Adrenal gland (tissue), 12 donors: ENCODE measurements around the gene SNAP25. TPM values are rescaled to one million over a fixed set of nuclear protein-coding genes. Genes with fewer than 3 reads are reported as not detected.

Source experiments
- DNase-seq, 7 donors: peaks; one replicate each; pipeline ENCODE4 v3.0.0-alpha.2; 2019 to 2020
- H3K27ac ChIP-seq, 5 donors: fragments of 200-600 bp; sonication (generic) in 4 of 5; 1 replicate in 3 of 5; 2 replicates in 2 of 5; pipeline versions ENCODE4 v1.5.1 to v1.8.0; 2016 to 2020; ENCODE audit warnings: mild to moderate bottlenecking in 1 of 5
- H3K27me3 ChIP-seq: fragments of 200-600 bp; 2 replicates; pipeline ENCODE4 v1.8.0; 2021
- H3K36me3 ChIP-seq, 2 donors: fragments of 200-600 bp; replicated peaks in 1 of 2; 1 replicate in 1 of 2; 2 replicates in 1 of 2; pipeline versions ENCODE4 v1.5.1 to v1.8.0; 2018 to 2022
- H3K4me1 ChIP-seq, 2 donors: fragments of 200-600 bp; replicated peaks in 1 of 2; 1 replicate in 1 of 2; 2 replicates in 1 of 2; pipeline versions ENCODE4 v1.5.1 to v1.8.0; 2018 to 2021
- H3K4me3 ChIP-seq, 4 donors: fragments of 200-600 bp; sonication (generic) in 3 of 4; one replicate each; pipeline ENCODE4 v1.5.1; 2016 to 2018
- H3K9me3 ChIP-seq, 3 donors: fragments of 200-600 bp; sonication (generic) in 1 of 3; replicated peaks in 1 of 3; 1 replicate in 2 of 3; 2 replicates in 1 of 3; pipeline versions ENCODE4 v1.5.1 to v1.8.0; 2016 to 2021
- POLR2A ChIP-seq, 2 donors: fragments of 450-650 bp; IDR thresholded peaks; one replicate each; pipeline ENCODE4 v1.6.1; 2017; ENCODE audit warnings: antibody characterized with exemption in 2 of 2, mild to moderate bottlenecking in 2 of 2, moderate library complexity in 1 of 2
- WGBS, 4 donors: extraction: QIAGEN DNeasy Blood & Tissue Kit in 2 of 4; methylation state at CpG; one replicate each; pipeline versions ENCODE4 v1.1.5 to v1.1.7; 2013 to 2017; 5-methylcytosine and 5-hydroxymethylcytosine counted together
- intact Hi-C, 2 donors: fragments of 100-400 bp; cut with DNase I; formaldehyde crosslinking; loops; one replicate each; pipeline versions ENCODE4 v1.14.1 to v1.15.0; 2022 to 2023
- polyA plus RNA-seq, 3 donors: library from polyadenylated mRNA; stranded (reverse); fragments of 200-250 nt in 2 of 3; fragments of 350-450 nt in 1 of 3; fragmentation: Illumina TruSeq in 1 of 3; extraction: RNeasy Lipid Tissue Mini Kit (QIAGEN cat#74804) in 1 of 3; gene quantifications; one replicate each; pipeline ENCODE4 v1.2.3, GENCODE V29; 2013 to 2014
- total RNA-seq, 9 donors: library from RNA; depleted of rRNA in 4 of 9; stranded (reverse); fragments of >200 nt in 4 of 9; fragments of 120-200 nt in 1 of 9; fragmentation: NEBNext Ultra II Directional in 1 of 9; extraction: Animal tissue kit (Norgen Biotek cat#: 25700) in 1 of 9; gene quantifications; one replicate each; pipeline versions ENCODE4 v1.1.0 to v1.2.4, GENCODE V29; 2013 to 2023
- TF ChIP-seq, protein P1 (sequence below), 6 experiments: fragments of 450-650 bp in 4 of 6; fragments of 200-600 bp in 2 of 6; sonication (generic) in 1 of 6; IDR thresholded peaks; 1 replicate in 5 of 6; 2 replicates in 1 of 6; pipeline versions ENCODE4 v1.5.1 to v1.8.0; 2016 to 2021; ENCODE audit warnings: antibody characterized with exemption in 6 of 6, mild to moderate bottlenecking in 2 of 6, moderate library complexity in 1 of 6
- donor health status: healthy with polysubstance abuse.
- donor health status: Bipolar disorder and iron deficiency.
- donor health status: DM: yes; HTN: yes; CAD: no.
- donor health status: DM: no; HTN: no; CAD: no.
- donor health status: DM: no; HTN: no; CAD: no.
- donor health status: DM: yes; HTN: yes; CAD: no.

Gene SNAP25
- total and polyA plus RNA-seq, 12 donors: 1.0 to 35.9 (median 11.8) TPM; not detected in 1

GRCh38 chr20:10270630-10271029 lies 52.0 kb downstream of the SNAP25 start:
- H3K4me3 ChIP-seq: no peak overlapping the region
- H3K27me3 ChIP-seq: no peaks in the 10 kb centered on the region
- no peak for DNase-seq
- intact Hi-C loops: no loop called here
- H3K9me3 ChIP-seq: no peaks in the 10 kb centered on the region
- no peaks in the 10 kb centered on the region for H3K36me3 ChIP-seq
- no peaks in the 10 kb centered on the region for H3K4me1 ChIP-seq
- H3K27ac ChIP-seq: no peak overlapping the region
- TF ChIP-seq, protein P1, sequence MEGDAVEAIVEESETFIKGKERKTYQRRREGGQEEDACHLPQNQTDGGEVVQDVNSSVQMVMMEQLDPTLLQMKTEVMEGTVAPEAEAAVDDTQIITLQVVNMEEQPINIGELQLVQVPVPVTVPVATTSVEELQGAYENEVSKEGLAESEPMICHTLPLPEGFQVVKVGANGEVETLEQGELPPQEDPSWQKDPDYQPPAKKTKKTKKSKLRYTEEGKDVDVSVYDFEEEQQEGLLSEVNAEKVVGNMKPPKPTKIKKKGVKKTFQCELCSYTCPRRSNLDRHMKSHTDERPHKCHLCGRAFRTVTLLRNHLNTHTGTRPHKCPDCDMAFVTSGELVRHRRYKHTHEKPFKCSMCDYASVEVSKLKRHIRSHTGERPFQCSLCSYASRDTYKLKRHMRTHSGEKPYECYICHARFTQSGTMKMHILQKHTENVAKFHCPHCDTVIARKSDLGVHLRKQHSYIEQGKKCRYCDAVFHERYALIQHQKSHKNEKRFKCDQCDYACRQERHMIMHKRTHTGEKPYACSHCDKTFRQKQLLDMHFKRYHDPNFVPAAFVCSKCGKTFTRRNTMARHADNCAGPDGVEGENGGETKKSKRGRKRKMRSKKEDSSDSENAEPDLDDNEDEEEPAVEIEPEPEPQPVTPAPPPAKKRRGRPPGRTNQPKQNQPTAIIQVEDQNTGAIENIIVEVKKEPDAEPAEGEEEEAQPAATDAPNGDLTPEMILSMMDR (IDR thresholded peaks at IDR 0.05): no peak
- TF ChIP-seq POLR2A (IDR thresholded peaks at IDR 0.05): no peak

DNA sequence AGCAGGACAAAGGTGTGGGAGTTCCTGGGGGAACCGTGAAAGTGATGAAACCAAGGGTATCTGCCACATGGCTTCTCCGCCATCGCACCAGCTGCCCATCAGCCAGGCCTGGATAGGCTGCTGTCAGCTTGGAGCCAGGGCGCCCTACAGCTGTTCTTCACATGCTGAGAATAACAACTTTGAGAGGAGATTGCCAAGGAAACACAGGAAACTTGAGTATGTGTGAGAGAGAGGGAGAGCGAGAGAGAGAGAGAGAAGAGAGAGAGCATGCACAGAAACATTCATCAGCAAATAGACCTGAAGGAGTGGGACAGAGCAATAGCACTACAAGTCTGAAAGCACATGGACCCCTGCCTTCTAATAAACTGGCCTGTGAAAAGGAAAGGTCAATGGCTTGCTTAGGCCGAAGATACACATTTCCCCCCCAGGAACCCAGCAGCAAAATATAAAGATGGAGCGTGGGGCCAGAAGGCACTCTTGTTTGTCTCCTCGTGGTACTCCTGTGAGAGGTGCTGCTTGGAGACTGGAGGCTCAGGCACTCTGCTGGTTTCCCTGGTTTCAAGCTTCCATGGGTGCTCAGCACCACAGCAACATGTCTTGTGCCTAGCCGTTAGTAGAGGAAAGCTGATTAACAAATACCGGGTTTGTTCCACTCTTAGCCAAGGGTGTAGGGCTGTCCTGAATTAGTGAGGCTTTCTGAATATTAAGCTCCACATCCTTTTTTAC lies 53.0 kb downstream of the SNAP25 start:
- no peak for DNase-seq
- WGBS, 4 donors: 86 to 89% (median 88%) methylated on average over 10 of the region's 10 CpGs
- intact Hi-C loops: no loop called here
- Histone ChIP-seq H3K27ac (no peak overlapping the region), H3K9me3 (no peaks in the 10 kb centered on the region), H3K4me3 (no peak overlapping the region), H3K4me1 (no peaks in the 10 kb centered on the region), H3K27me3 (no peaks in the 10 kb centered on the region), H3K36me3 (no peaks in the 10 kb centered on the region)
- TF ChIP-seq, protein P1 (IDR thresholded peaks at IDR 0.05): no peak
- TF ChIP-seq POLR2A (IDR thresholded peaks at IDR 0.05): no peak

DNA sequence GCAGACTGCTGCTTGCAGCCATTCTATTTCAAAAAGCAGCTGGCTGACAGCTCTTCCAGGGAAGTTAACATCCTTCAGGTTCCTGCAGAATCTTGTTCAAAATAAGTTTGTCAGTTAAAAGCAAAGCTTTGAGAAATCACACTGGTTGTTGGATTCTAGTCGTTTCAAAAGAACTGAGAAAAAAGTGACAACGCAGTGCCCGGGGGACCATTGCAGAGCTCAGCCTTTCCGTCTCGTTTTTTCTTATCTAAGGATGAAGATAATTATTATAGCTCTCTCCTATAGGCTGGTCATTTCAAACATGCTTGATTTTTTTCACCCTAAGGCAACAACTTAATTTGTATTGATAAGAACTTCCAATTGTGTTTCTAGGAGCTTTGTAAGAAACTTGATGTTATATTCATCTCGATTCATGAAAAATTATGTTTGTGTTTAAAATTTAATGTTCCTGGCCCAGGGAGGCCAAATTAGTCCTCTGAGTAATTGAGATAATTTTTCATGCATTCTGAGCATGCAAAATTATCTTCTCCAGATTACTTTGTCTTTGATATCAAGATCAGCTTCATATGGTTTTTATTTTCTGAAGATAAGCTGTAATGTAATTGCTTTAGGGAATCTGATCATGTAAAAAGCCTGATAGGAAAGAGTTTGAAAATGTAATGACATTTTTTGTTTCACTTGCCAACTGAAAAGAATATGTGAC lies 58.4 kb downstream of the SNAP25 start:
- no peaks in the 10 kb centered on the region for H3K36me3 ChIP-seq
- H3K4me3 ChIP-seq: no peak overlapping the region
- H3K27ac ChIP-seq: no peak overlapping the region
- intact Hi-C loops: no loop called here
- H3K4me1 ChIP-seq: no peaks in the 10 kb centered on the region
- WGBS, 4 donors: 72 to 78% (median 75%) methylated on average over 6 of the region's 6 CpGs
- H3K27me3 ChIP-seq: peaks cover 3% of the 10 kb centered on the region
- H3K9me3 ChIP-seq: no peaks in the 10 kb centered on the region
- no peak for TF ChIP-seq POLR2A (IDR thresholded peaks at IDR 0.05)
- TF ChIP-seq, protein P1 (IDR thresholded peaks at IDR 0.05): no peak
- no peak for DNase-seq

- TF ChIP-seq, protein P1 (IDR thresholded peaks at IDR 0.05): no peak
- TF ChIP-seq POLR2A (IDR thresholded peaks at IDR 0.05): no peak
- H3K4me1 ChIP-seq: no peaks in the 10 kb centered on the region
- H3K4me3 ChIP-seq: no peak overlapping the region
- no peak for DNase-seq
- intact Hi-C loops: no loop called here
- peaks cover 3% of the 10 kb centered on the region for H3K27me3 ChIP-seq
- WGBS, 4 donors: 71 to 79% (median 75%) methylated on average over 4 of the region's 4 CpGs
- no peaks in the 10 kb centered on the region for H3K36me3 ChIP-seq
- no peak overlapping the region for H3K27ac ChIP-seq
- no peaks in the 10 kb centered on the region for H3K9me3 ChIP-seq
These were observed 59.0 kb downstream of the SNAP25 start for GRCh38 chr20:10277616-10278015.
